H1 (cell line): ENCODE data around the gene RBM42. TPM values are rescaled to one million over a fixed set of nuclear protein-coding genes. Genes with fewer than 3 reads are reported as not detected.

Experiments
- CTCF ChIA-PET: fragments of 300-600 bp; sonication (Branson Sonifier 250); formaldehyde crosslinking; loops from one replicate; lab custom pipeline; 2021; ENCODE audit not compliant: partially characterized antibody; lab: Charles Lee
- POLR2A ChIA-PET: fragments of 300-600 bp; sonication (Branson Sonifier 250); formaldehyde crosslinking; loops from one replicate; lab custom pipeline; 2021; ENCODE audit warnings: inconsistent platforms; ENCODE audit not compliant: partially characterized antibody; lab: Charles Lee
- DNase-seq, 2 experiments: peaks; one replicate each; pipeline versions ENCODE4 v3.0.0 to v3.0.0-alpha.2; 2010 to 2022; ENCODE audit warnings: low spot score in 2 of 2, low read depth in 1 of 2, mixed read lengths in 1 of 2
- FAIRE-seq: peaks from 2 replicates; lab custom pipeline; 2011; peaks lifted over from hg19 to GRCh38; lab: Jason Lieb, UNC
- H2AFZ ChIP-seq: 2 replicates; pipeline ENCODE4 v1.8.1; 2012; ENCODE audit warnings: low read length, inconsistent platforms
- H2AK5ac ChIP-seq: 2 replicates; pipeline ENCODE4 v1.6.1; 2013; ENCODE audit warnings: low read depth, low read length
- H2BK120ac ChIP-seq: replicated peaks from 2 replicates; pipeline ENCODE3; 2013; ENCODE audit warnings: low read depth, low read length, inconsistent platforms
- H2BK12ac ChIP-seq: 2 replicates; pipeline ENCODE4 v1.6.1; 2013; ENCODE audit warnings: low read depth, low read length
- H2BK15ac ChIP-seq: 2 replicates; pipeline ENCODE4 v1.6.1; 2013; ENCODE audit warnings: low read length
- H2BK20ac ChIP-seq: 2 replicates; pipeline ENCODE4 v1.6.1; 2013; ENCODE audit warnings: low read length
- H2BK5ac ChIP-seq: 2 replicates; pipeline ENCODE4 v1.6.1; 2013; ENCODE audit warnings: low read depth, low read length
- H3K14ac ChIP-seq: 2 replicates; pipeline ENCODE4 v1.6.1; 2013; ENCODE audit warnings: inconsistent platforms; ENCODE audit not compliant: insufficient read length
- H3K18ac ChIP-seq: 2 replicates; pipeline ENCODE4 v1.6.1; 2013; ENCODE audit warnings: low read length; ENCODE audit errors: extremely low read depth
- H3K23ac ChIP-seq: 2 replicates; pipeline ENCODE4 v1.6.1; 2013; ENCODE audit warnings: inconsistent platforms; ENCODE audit not compliant: insufficient read length
- H3K23me2 ChIP-seq: 2 replicates; pipeline ENCODE4 v1.6.1; 2013; ENCODE audit warnings: low read depth, low read length
- H3K27ac ChIP-seq: 2 replicates; pipeline ENCODE4 v1.6.1; 2011; ENCODE audit warnings: low read depth, low read length, inconsistent platforms
- H3K27me3 ChIP-seq, 4 experiments: replicated peaks in 1 of 4; 1 replicate in 1 of 4; 2 replicates in 3 of 4; pipeline versions ENCODE4 v1.6.1 to v1.8.1; 2011 to 2013; ENCODE audit warnings: low read length in 3 of 4, mild to moderate bottlenecking in 3 of 4, inconsistent platforms in 2 of 4, mixed read lengths in 2 of 4, moderate library complexity in 1 of 4; ENCODE audit not compliant: control insufficient read depth in 3 of 4, insufficient read depth in 3 of 4; ENCODE audit errors: extremely low read depth in 1 of 4
- H3K36me3 ChIP-seq, 4 experiments: 2 replicates each; pipeline versions ENCODE4 v1.6.1 to v1.8.1; 2011 to 2013; ENCODE audit warnings: mild to moderate bottlenecking in 4 of 4, low read length in 3 of 4, moderate library complexity in 2 of 4, control low read depth in 1 of 4, inconsistent platforms in 1 of 4; ENCODE audit not compliant: insufficient read depth in 4 of 4, control insufficient read depth in 2 of 4
- H3K4ac ChIP-seq: replicated peaks from 2 replicates; pipeline ENCODE3; 2013; ENCODE audit warnings: low read length, low read depth, mixed read lengths, inconsistent platforms; ENCODE audit not compliant: insufficient read length
- H3K4me1 ChIP-seq, 4 experiments: replicated peaks in 1 of 4; 1 replicate in 1 of 4; 2 replicates in 3 of 4; pipeline versions ENCODE4 v1.6.1 to v1.8.1; 2011 to 2013; ENCODE audit warnings: low read length in 3 of 4, inconsistent platforms in 2 of 4, mixed read lengths in 1 of 4; ENCODE audit not compliant: insufficient read depth in 4 of 4, control insufficient read depth in 3 of 4
- H3K4me2 ChIP-seq, 2 experiments: 2 replicates each; pipeline versions ENCODE4 v1.6.1 to v1.8.1; 2011 to 2013; ENCODE audit warnings: low read depth in 2 of 2, low read length in 2 of 2, control low read depth in 1 of 2, inconsistent platforms in 1 of 2, mild to moderate bottlenecking in 1 of 2; ENCODE audit not compliant: insufficient read depth in 1 of 2
- H3K4me3 ChIP-seq, 4 experiments: fragments of 200-600, 300-600 bp in 1 of 4; sonication (generic), shearing (Covaris generic), sonication (Bioruptor Twin) in 1 of 4; 2 replicates each; pipeline versions ENCODE4 v1.5.1 to v1.8.1; 2011 to 2016; ENCODE audit warnings: low read length in 4 of 4, low read depth in 3 of 4, control low read depth in 2 of 4, inconsistent platforms in 2 of 4, mild to moderate bottlenecking in 2 of 4, mixed read lengths in 1 of 4, moderate library complexity in 1 of 4; ENCODE audit not compliant: insufficient read depth in 2 of 4; ENCODE audit errors: extremely low read depth in 1 of 4
- H3K56ac ChIP-seq: replicated peaks from 2 replicates; pipeline ENCODE3; 2013; ENCODE audit warnings: low read depth, mild to moderate bottlenecking, mixed read lengths, low read length, inconsistent platforms; ENCODE audit not compliant: insufficient read length
- H3K79me1 ChIP-seq: 2 replicates; pipeline ENCODE4 v1.6.1; 2013; ENCODE audit warnings: low read depth, low read length, control low read depth
- H3K79me2 ChIP-seq, 2 experiments: 2 replicates each; pipeline versions ENCODE4 v1.6.1 to v1.8.1; 2012 to 2013; ENCODE audit warnings: low read length in 2 of 2, mild to moderate bottlenecking in 2 of 2, inconsistent platforms in 1 of 2; ENCODE audit not compliant: insufficient read depth in 2 of 2, control insufficient read depth in 1 of 2
- H3K9ac ChIP-seq, 4 experiments: replicated peaks in 1 of 4; 1 replicate in 1 of 4; 2 replicates in 3 of 4; pipeline versions ENCODE4 v1.6.1 to v1.8.1; 2011 to 2013; ENCODE audit warnings: low read depth in 3 of 4, low read length in 3 of 4, control low read depth in 2 of 4, mild to moderate bottlenecking in 2 of 4, moderate library complexity in 2 of 4, inconsistent platforms in 1 of 4; ENCODE audit errors: extremely low read depth in 1 of 4
- H3K9me3 ChIP-seq, 2 experiments: 2 replicates each; pipeline versions ENCODE4 v1.6.1 to v1.8.1; 2012 to 2013; ENCODE audit warnings: mild to moderate bottlenecking in 2 of 2, moderate library complexity in 2 of 2, control low read depth in 1 of 2, inconsistent platforms in 1 of 2, low read depth in 1 of 2, low read length in 1 of 2, mixed read lengths in 1 of 2; ENCODE audit not compliant: insufficient read depth in 2 of 2
- H4K20me1 ChIP-seq, 2 experiments: replicated peaks in 1 of 2; 2 replicates each; pipeline versions ENCODE3 to v1.8.1; 2011 to 2013; ENCODE audit warnings: inconsistent platforms in 2 of 2, low read length in 2 of 2, mild to moderate bottlenecking in 1 of 2; ENCODE audit not compliant: insufficient read depth in 2 of 2, control insufficient read depth in 1 of 2
- H4K5ac ChIP-seq: 2 replicates; pipeline ENCODE4 v1.6.1; 2013; ENCODE audit warnings: low read length, low read depth, mixed read lengths, inconsistent platforms; ENCODE audit not compliant: insufficient read length
- H4K8ac ChIP-seq: 2 replicates; pipeline ENCODE4 v1.8.0; 2013; ENCODE audit warnings: mild to moderate bottlenecking, moderate library complexity, low read length, inconsistent platforms; ENCODE audit not compliant: insufficient read depth; ENCODE audit errors: extremely low read depth
- H4K91ac ChIP-seq: replicated peaks from 2 replicates; pipeline ENCODE3; 2013; ENCODE audit warnings: low read length, mixed read lengths, inconsistent platforms; ENCODE audit not compliant: insufficient read length
- BACH1 ChIP-seq: IDR thresholded peaks from 2 replicates; pipeline ENCODE4 v1.6.1; 2012; ENCODE audit warnings: low read length, improper control_type of control experiment
- BRCA1 ChIP-seq: IDR thresholded peaks from 2 replicates; pipeline ENCODE4 v1.6.1; 2012; ENCODE audit warnings: low read depth, low read length, improper control_type of control experiment
- CBX5 ChIP-seq: fragments of 300-800, 300-1000 bp; sonication (generic); IDR thresholded peaks from 2 replicates; pipeline ENCODE4 v1.7.1; 2016; ENCODE audit warnings: antibody characterized with exemption, low read length, low read depth
- EGR1 ChIP-seq: IDR thresholded peaks from 2 replicates; pipeline ENCODE4 v1.6.1; 2011; ENCODE audit warnings: low read depth, low read length, borderline replicate concordance
- JUN ChIP-seq: IDR thresholded peaks from 2 replicates; pipeline ENCODE4 v1.6.1; 2011; ENCODE audit warnings: low read depth, mild to moderate bottlenecking, improper control_type of control experiment, low read length
- KDM1A ChIP-seq: fragments of 200-600, 300-600 bp; sonication (generic); IDR thresholded peaks from 2 replicates; pipeline ENCODE4 v1.7.1; 2016; ENCODE audit warnings: mild to moderate bottlenecking, low read length, borderline replicate concordance
- MAFK ChIP-seq: IDR thresholded peaks from 2 replicates; pipeline ENCODE4 v1.6.1; 2012; ENCODE audit warnings: low read depth, mild to moderate bottlenecking, improper control_type of control experiment, low read length
- PHF8 ChIP-seq: fragments of 200-600 bp; sonication (generic); conservative IDR thresholded peaks from 2 replicates; pipeline ENCODE4 v1.7.1; 2012; ENCODE audit warnings: low read depth, mild to moderate bottlenecking, inconsistent platforms, low read length, moderate library complexity
- POLR2A ChIP-seq, 2 experiments: IDR thresholded peaks; 1 replicate in 1 of 2; 2 replicates in 1 of 2; pipeline ENCODE4 v1.6.1; 2011; ENCODE audit warnings: low read depth in 2 of 2, low read length in 2 of 2, mild to moderate bottlenecking in 2 of 2; ENCODE audit errors: control extremely low read depth in 1 of 2
- SIN3A ChIP-seq, 2 experiments: IDR thresholded peaks in 1 of 2; conservative IDR thresholded peaks in 1 of 2; 2 replicates each; pipeline ENCODE4 v1.6.1; 2011 to 2012; ENCODE audit warnings: low read length in 2 of 2, improper control_type of control experiment in 1 of 2, low read depth in 1 of 2, mild to moderate bottlenecking in 1 of 2
- SUZ12 ChIP-seq: fragments of 200-600 bp; sonication (generic); IDR thresholded peaks from 2 replicates; pipeline ENCODE4 v1.6.1; 2012; ENCODE audit warnings: mild to moderate bottlenecking, inconsistent platforms, low read length, moderate library complexity, mixed read lengths
- WGBS, 2 experiments: shearing (Covaris generic) in 1 of 2; methylation state at CpG; one replicate each; pipeline versions ENCODE4 v1.1.6 to v1.1.7; 2013 to 2015; ENCODE audit warnings: low lambda C conversion rate in 2 of 2, mixed read lengths in 2 of 2, inconsistent platforms in 1 of 2, low coverage in 1 of 2, missing lambda C conversion rate in 1 of 2; ENCODE audit not compliant: insufficient replicate concordance in 2 of 2, insufficient coverage in 1 of 2, insufficient read length in 1 of 2; ENCODE audit errors: extremely low coverage in 1 of 2, missing lambda C conversion rate in 1 of 2; 5-methylcytosine and 5-hydroxymethylcytosine counted together
- polyA plus RNA-seq, 7 experiments: library from polyadenylated mRNA; depleted of rRNA in 3 of 7; stranded (reverse) in 5 of 7; unstranded in 2 of 7; fragments of >200 nt in 5 of 7; fragments of 200-250 nt in 2 of 7; gene quantifications; 1 replicate in 5 of 7; 2 replicates in 1 of 7; 4 replicates in 1 of 7; pipeline versions ENCODE4 v1.2.1 to v1.2.3, GENCODE V29; 2011 to 2013; ENCODE audit warnings: missing spikeins in 2 of 7, mixed read lengths in 2 of 7
- total RNA-seq: library from RNA; stranded (reverse); fragmentation: NEBNext Ultra II Directional; extraction: Animal tissue kit (Norgen Biotek cat#: 25700); gene quantifications from 2 replicates; pipeline ENCODE4 v1.2.1, GENCODE V29; 2021

RBM42 gene
- total and polyA plus RNA-seq, 2 of the 8 experiments (the other 6 are each of a cell fraction or from before 2014, with no cell fraction given) = 59.8 to 80.8 TPM

DNA sequence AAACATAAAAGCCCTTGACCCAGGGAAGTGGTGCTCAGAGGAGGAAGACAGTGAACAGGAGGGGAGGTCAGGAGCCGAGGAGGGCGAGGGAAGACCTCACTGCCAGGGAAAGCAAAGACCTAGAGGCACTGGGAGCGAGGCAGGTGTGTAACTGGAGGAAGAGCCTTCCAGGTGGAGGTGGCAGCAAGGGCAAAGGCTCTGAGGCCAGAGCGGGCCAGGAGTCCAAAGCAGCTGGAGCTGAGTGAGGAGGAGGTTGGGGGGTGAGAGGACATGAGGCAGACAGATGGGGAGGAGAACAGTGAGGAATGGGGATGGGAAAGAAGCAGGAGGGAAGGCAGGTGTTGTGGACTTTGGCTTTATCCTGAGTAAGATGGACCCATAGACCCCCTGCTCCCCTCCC, 41.1 kb downstream of the RBM42 start:
- Histone ChIP-seq H3K9ac (no peak overlapping the region), H3K79me1 (no peaks in the 10 kb centered on the region), H3K27ac (no peak overlapping the region), H3K36me3 (no peaks in the 10 kb centered on the region), H3K4ac (no peak overlapping the region), H3K4me2 (no peak overlapping the region), H4K5ac (no peak overlapping the region), H3K4me3 (no peak overlapping the region), H2BK12ac (no peak overlapping the region), H2BK5ac (no peak overlapping the region), H3K18ac (no peak overlapping the region), H3K9me3 (no peaks in the 10 kb centered on the region), H3K23me2 (no peaks in the 10 kb centered on the region; the same call in 1 of the 2 replicates), H3K14ac (no peak overlapping the region), H3K56ac (no peak overlapping the region), H2AK5ac (no peak overlapping the region; the same call in 1 of the 2 replicates), H3K23ac (no peak overlapping the region), H3K79me2 (no peaks in the 10 kb centered on the region), H3K27me3 (peaks cover 0 to 4% (median 1%) of the 10 kb centered on the region in 4 experiments; a peak in 1 of 7 replicates), H2AFZ (no peak overlapping the region), H2BK15ac (no peak overlapping the region), H4K8ac (no peak overlapping the region), H4K20me1 (no peaks in the 10 kb centered on the region), H3K4me1 (peaks cover 0 to 3% (median 0%) of the 10 kb centered on the region in 4 experiments; a peak in 2 of 7 replicates), H2BK120ac (no peak overlapping the region), H4K91ac (no peak overlapping the region), H2BK20ac (no peak overlapping the region)
- ChIA-PET CTCF (interaction anchor here (1.0 kb wide), 1 partner anchor 14 kb away, joined by 3 read pairs; no protein-coding TSS in a partner anchor), POLR2A (interaction anchor here (0.8 to 1.8 kb wide), 2 partner anchors 10 to 21 kb away, joined by 3 to 7 read pairs; no protein-coding TSS in a partner anchor)
- FAIRE-seq = no peak
- WGBS, 2 experiments = 60% methylated on average over 4 of the region's 4 CpGs; no CpG with 5 or more reads in 1 of the 2 experiments
- TF ChIP-seq BACH1 (no peak), MAFK (no peak), SUZ12 (no peak), POLR2A (IDR thresholded peaks at IDR 0.05; ENCODE audit: control extremely low read depth in 1 of 2, low read depth in 2 of 2, low read length in 2 of 2) (no peak), PHF8 (no peak), SIN3A (conservative IDR thresholded peaks at IDR 0.05 in 1 of 2, IDR thresholded peaks at IDR 0.05 in 1 of 2; ENCODE audit: low read depth in 1 of 2, low read length in 2 of 2) (no peak), BRCA1 (no peak), EGR1 (no peak), CBX5 (no peak), KDM1A (no peak), JUN (no peak)
- DNase-seq = no peak
